GM06990 (cell line): ENCODE results near the gene SCARF1.

Experiments
- DNase-seq: peaks from one replicate; pipeline ENCODE4 v3.0.0-alpha.2; 2011; ENCODE audit not compliant: insufficient read length; ENCODE audit errors: extremely low read depth
- H3K27me3 ChIP-seq: replicated peaks from 2 replicates; pipeline ENCODE4 v1.6.0; 2011; ENCODE audit warnings: low read length; ENCODE audit not compliant: control insufficient read depth, insufficient read depth
- H3K36me3 ChIP-seq: 2 replicates; pipeline ENCODE4 v1.5.1; 2011; ENCODE audit warnings: low read length; ENCODE audit not compliant: control insufficient read depth, insufficient read depth
- H3K4me3 ChIP-seq: replicated peaks from 2 replicates; pipeline ENCODE4 v1.5.1; 2011; ENCODE audit warnings: low read depth, mild to moderate bottlenecking, control low read depth, low read length
- TF ChIP-seq, protein P1 (sequence below): IDR thresholded peaks from 2 replicates; pipeline ENCODE4 v1.5.1; 2011; ENCODE audit warnings: low read length, control low read depth, mild to moderate bottlenecking, inconsistent platforms; ENCODE audit not compliant: insufficient read depth, poor library complexity, severe bottlenecking

The SCARF1 gene

DNA sequence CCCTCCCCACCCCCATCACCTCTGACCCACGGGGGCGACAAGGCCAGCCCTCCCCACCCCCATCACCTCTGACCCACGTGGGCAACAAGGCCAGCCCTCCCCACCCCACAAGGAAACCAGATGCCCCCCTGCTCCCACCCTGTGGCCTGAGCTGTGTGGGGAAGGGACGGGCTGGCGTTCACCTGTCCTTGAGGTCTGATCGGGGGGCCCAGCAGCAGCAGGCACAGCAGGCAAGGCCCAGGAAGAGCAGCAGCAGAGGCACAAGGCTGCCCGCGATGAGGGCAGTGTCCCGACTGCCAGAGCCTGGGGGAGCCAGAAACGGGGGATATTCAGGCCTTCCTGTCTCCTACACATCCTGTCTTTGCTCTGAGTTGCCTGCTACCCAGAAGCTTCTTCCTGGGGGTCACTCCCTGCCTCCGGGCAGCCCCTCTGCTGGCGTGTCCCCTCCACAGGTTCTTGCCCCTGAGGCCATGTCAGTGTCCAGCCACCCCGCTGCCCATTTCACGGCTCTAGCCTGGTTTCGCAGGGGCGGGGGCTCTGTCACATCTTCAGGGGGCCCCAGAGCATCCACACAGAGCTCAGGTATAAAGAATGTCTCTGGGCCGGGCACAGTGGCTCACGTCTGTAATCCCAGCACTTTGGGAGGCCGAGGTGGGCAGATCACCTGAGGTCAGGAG, 6.8 kb downstream of the SCARF1 start:
- Histone ChIP-seq H3K4me3 (no peak overlapping the region), H3K36me3 (no peaks in the 10 kb centered on the region), H3K27me3 (no peaks in the 10 kb centered on the region)
- no peak for DNase-seq
- TF ChIP-seq, protein P1, sequence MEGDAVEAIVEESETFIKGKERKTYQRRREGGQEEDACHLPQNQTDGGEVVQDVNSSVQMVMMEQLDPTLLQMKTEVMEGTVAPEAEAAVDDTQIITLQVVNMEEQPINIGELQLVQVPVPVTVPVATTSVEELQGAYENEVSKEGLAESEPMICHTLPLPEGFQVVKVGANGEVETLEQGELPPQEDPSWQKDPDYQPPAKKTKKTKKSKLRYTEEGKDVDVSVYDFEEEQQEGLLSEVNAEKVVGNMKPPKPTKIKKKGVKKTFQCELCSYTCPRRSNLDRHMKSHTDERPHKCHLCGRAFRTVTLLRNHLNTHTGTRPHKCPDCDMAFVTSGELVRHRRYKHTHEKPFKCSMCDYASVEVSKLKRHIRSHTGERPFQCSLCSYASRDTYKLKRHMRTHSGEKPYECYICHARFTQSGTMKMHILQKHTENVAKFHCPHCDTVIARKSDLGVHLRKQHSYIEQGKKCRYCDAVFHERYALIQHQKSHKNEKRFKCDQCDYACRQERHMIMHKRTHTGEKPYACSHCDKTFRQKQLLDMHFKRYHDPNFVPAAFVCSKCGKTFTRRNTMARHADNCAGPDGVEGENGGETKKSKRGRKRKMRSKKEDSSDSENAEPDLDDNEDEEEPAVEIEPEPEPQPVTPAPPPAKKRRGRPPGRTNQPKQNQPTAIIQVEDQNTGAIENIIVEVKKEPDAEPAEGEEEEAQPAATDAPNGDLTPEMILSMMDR = no peak

DNA sequence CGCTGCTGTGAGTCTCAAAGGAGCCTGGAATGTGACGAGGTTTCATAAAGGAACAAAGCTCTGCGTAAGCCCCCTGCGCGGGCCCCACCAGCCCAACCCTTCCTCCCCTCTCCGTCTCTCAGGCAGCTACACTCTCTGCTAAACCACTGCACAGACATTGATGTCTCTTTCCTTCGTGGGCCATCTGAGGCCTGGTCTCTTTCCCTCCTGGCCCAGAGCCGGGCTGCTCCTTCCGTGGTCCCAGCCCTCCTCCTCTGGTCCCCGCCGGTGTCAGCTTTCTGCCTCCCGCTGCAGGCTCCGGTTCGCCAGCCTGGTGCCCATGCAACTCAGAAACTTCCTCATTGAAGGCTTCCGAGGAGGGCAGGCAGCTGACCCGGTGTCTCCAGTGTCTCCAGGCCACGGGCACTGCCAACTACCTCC, 7.4 kb downstream of the SCARF1 start:
- no peak overlapping the region for H3K4me3 ChIP-seq
- H3K27me3 ChIP-seq = no peaks in the 10 kb centered on the region
- H3K36me3 ChIP-seq = no peaks in the 10 kb centered on the region
- no peak for DNase-seq
- TF ChIP-seq, protein P1 = no peak

DNA sequence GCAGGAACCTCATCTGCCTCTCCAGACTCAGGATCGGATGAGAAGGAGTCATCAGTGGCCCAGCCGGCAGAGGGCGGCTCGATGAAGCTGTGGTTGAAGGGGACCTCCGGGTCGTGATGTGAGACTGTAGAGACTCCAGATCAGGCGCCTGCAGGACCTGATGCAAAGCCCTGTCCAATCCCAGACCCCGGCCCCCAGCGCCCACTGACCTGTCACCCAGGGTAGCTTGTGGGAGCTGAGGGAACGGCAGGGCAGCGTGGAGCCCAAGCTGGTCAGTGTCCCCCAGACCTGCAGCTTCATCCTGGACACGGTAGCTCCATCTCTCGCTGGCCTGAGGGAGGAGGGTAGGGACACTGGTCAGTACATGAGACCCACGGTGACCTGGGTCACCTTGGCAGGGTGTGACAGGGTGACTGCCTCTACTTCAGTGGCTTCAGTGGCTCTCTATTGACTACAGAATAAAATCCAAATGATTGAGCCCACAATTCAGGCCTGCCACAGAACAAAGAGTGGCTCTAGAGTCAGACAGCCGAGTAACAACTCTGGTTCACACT, 8.7 kb downstream of the SCARF1 start:
- Histone ChIP-seq H3K4me3 (no peak overlapping the region), H3K27me3 (no peaks in the 10 kb centered on the region), H3K36me3 (no peaks in the 10 kb centered on the region)
- TF ChIP-seq, protein P1 = no peak
- DNase-seq = no peak

DNA sequence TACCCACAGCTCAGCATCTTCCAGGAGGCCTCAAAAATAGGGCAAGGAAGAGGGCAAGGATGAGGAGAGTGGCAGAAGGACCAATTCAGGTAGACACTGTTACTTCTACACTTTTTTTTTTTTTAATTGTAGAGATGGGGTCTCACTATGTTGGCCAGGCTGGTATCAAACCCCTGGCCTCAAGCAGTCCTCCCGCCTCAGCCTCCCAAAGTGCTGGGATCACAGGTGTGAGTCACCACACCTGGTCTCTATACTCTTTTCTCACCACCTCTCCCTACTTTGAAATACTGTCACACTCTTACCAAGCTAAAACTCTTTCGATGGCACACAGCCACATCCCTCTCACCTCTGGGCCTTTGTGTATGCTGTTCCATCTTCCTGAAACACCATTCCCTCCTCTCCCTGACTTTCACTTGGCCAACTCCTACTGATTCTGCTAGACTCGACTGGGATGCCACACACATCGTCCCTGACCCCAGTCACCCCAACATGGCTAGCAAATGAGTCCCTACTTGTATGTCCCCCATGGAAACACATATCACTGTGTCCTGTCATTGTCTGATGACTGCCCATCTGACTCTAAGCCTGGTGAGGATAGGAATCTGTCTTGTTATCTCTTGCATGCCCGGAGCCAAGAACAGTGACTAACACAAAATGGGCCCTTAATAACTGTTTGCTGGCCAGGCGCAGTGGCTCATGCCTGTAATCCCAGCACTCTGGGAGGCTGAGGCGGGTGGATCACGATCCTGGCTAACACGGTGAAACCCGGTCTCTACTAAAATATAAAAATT, 9.7 kb downstream of the SCARF1 start:
- Histone ChIP-seq H3K36me3 (no peaks in the 10 kb centered on the region), H3K27me3 (no peaks in the 10 kb centered on the region), H3K4me3 (no peak overlapping the region)
- TF ChIP-seq, protein P1 = no peak
- no peak for DNase-seq

DNA sequence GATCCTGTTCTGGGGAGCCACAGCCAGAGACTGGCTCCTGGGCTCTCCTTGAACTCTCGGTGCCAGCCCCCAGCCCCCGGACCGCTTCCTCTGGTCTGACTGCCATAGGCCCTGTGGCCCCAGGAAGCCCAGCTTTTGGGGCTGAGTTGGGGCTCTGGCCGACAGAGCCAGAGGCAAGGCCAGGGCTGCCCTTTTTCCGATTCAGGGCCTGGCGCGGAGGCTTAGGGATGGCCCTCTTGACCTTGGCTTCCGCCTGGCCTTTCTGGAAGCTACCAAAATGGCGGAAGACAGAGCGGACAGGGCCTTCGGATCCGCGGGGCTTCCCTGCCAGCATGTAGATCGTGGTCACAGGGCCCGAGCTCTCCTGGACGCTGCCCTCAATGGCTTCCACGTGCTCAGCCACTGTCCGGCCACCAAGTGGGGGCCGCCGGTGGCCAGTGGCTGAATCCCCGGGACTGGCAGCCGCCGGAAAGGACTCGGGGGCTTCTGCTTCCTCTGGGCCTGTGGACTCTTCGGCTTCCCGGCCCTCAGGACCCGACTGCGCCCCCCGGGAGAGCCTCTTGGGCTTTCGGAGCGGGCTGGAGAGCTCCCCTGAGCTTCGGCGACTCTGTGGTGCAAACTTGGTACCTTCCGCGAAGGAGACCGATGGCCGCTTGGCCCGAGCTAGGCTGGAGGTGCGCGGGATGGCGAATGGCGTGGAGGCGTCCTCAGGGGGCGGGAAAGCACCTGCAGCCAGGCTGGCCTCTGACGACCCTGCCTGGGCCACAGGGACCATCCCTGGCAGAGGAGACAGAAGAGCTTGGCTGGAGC, 10.5 kb downstream of the SCARF1 start:
- DNase-seq = no peak
- TF ChIP-seq, protein P1 = no peak
- no peak overlapping the region for H3K4me3 ChIP-seq
- H3K27me3 ChIP-seq = no peaks in the 10 kb centered on the region
- no peaks in the 10 kb centered on the region for H3K36me3 ChIP-seq
